AG04450 (cell line): ENCODE results near the gene LIN37. TPM values are rescaled to one million over a fixed set of nuclear protein-coding genes. Genes with fewer than 3 reads are reported as not detected.

ENCODE experiments used
- CTCF ChIA-PET: fragments of 300-600, 350-600 bp; formaldehyde crosslinking; extraction: SDS; loops from one replicate; lab custom pipeline; 2022; ENCODE audit warnings: antibody characterized with exemption, inconsistent platforms; lab: Charles Lee
- POLR2A ChIA-PET: fragments of 350-600 bp; formaldehyde crosslinking; extraction: SDS; loops from one replicate; lab custom pipeline; 2021; ENCODE audit warnings: antibody characterized with exemption, inconsistent platforms; lab: Yijun Ruan, JAX
- DNase-seq: peaks from one replicate; pipeline ENCODE4 v3.0.0-alpha.2; 2011; ENCODE audit warnings: low read depth, low spot score
- H3K27ac ChIP-seq: one replicate; pipeline ENCODE4 v1.5.1; 2012; ENCODE audit warnings: low read depth, low read length, control low read depth
- H3K27me3 ChIP-seq: one replicate; pipeline ENCODE4 v1.6.0; 2012; ENCODE audit warnings: low read length; ENCODE audit not compliant: control insufficient read depth, insufficient read depth
- H3K4me3 ChIP-seq: 2 replicates; pipeline ENCODE4 v1.5.1; 2011; ENCODE audit warnings: mild to moderate bottlenecking, low read depth, low read length, control low read depth
- H3K9me3 ChIP-seq: 2 replicates; pipeline ENCODE4 v1.5.1; 2012; ENCODE audit warnings: low read length; ENCODE audit not compliant: control insufficient read depth, insufficient read depth
- CTCF ChIP-seq: IDR thresholded peaks from 2 replicates; pipeline ENCODE4 v1.5.1; 2011; ENCODE audit warnings: low read depth, low read length, control low read depth, inconsistent platforms
- polyA plus RNA-seq: library from polyadenylated mRNA; depleted of rRNA; stranded (reverse); fragments of >200 nt; gene quantifications from 2 replicates; pipeline ENCODE4 v1.2.3, GENCODE V29; 2011

The LIN37 gene
- polyA plus RNA-seq, 1 experiment, result 5.5 TPM

GRCh38 chr19:35782589-35782988 is 34.2 kb downstream of the LIN37 start:
- no peak overlapping the region for H3K4me3 ChIP-seq
- H3K27ac ChIP-seq, result no peak overlapping the region
- TF ChIP-seq CTCF, result no peak
- ChIA-PET POLR2A (interaction anchor here (0.6 kb wide), 1 partner anchor 883 kb away, joined by 3 read pairs; no protein-coding TSS in a partner anchor), CTCF (no interaction called here)
- DNase-seq, result no peak
- H3K9me3 ChIP-seq, result no peaks in the 10 kb centered on the region
- H3K27me3 ChIP-seq, result no peaks in the 10 kb centered on the region

GRCh38 chr19:35783469-35784434 is 35.4 kb downstream of the LIN37 start:
- ChIA-PET CTCF (no interaction called here), POLR2A (no interaction called here)
- Histone ChIP-seq H3K27ac (no peak overlapping the region), H3K4me3 (no peak overlapping the region), H3K9me3 (no peaks in the 10 kb centered on the region), H3K27me3 (no peaks in the 10 kb centered on the region)
- no peak for DNase-seq
- TF ChIP-seq CTCF, result no peak

- ChIA-PET CTCF (no interaction called here), POLR2A (no interaction called here)
- Histone ChIP-seq H3K4me3 (no peak overlapping the region), H3K27me3 (no peaks in the 10 kb centered on the region), H3K9me3 (no peaks in the 10 kb centered on the region), H3K27ac (no peak overlapping the region)
- no peak for DNase-seq
- no peak for TF ChIP-seq CTCF
Measured at GRCh38 chr19:35784503-35785338, 36.3 kb downstream of the LIN37 start.

GRCh38 chr19:35785339-35785627 is 36.9 kb downstream of the LIN37 start:
- no peaks in the 10 kb centered on the region for H3K27me3 ChIP-seq
- ChIA-PET CTCF (no interaction called here), POLR2A (no interaction called here)
- H3K9me3 ChIP-seq, result no peaks in the 10 kb centered on the region
- no peak overlapping the region for H3K4me3 ChIP-seq
- TF ChIP-seq CTCF, result no peak
- no peak for DNase-seq
- H3K27ac ChIP-seq, result no peak overlapping the region
